HG02884 (cell line): ENCODE results near the gene CTDP1.

Experiments used
- ATAC-seq: cut with Tn5 transposase; IDR thresholded peaks from one replicate; pipeline ENCODE4 v1.9.1; 2021; ENCODE audit warnings: mild to moderate bottlenecking, moderate library complexity; ENCODE audit not compliant: unreplicated experiment

The CTDP1 gene

GRCh38 chr18:79790996-79791972 is 111.7 kb downstream of the CTDP1 start:
- ATAC-seq, result no peak

GRCh38 chr18:79792096-79792987 is 112.7 kb downstream of the CTDP1 start:
- ATAC-seq, result no peak

- no peak for ATAC-seq
Measured at GRCh38 chr18:79792988-79793355, 113.4 kb downstream of the CTDP1 start.

GRCh38 chr18:79794846-79795245 is 115.2 kb downstream of the CTDP1 start:
- ATAC-seq, result no peak

GRCh38 chr18:79795446-79795845 is 115.8 kb downstream of the CTDP1 start:
- no peak for ATAC-seq

GRCh38 chr18:79796016-79796415 is 116.4 kb downstream of the CTDP1 start:
- no peak for ATAC-seq

- ATAC-seq, result no peak
Measured at GRCh38 chr18:79796531-79797405, 117.2 kb downstream of the CTDP1 start.

- no peak for ATAC-seq
Measured at GRCh38 chr18:79797518-79798345, 118.1 kb downstream of the CTDP1 start, which contains the start of gene KCNG2. Gene KCNG2, plus strand, starts transcription at chr18:79797938. Its CDS starts 65,730 bp downstream, at chr18:79863668.

GRCh38 chr18:79798346-79798998 is 118.9 kb downstream of the CTDP1 start:
- ATAC-seq, result no peak

- no peak for ATAC-seq
Measured at GRCh38 chr18:79798999-79799370, 119.4 kb downstream of the CTDP1 start.

- ATAC-seq, result no peak
Measured at GRCh38 chr18:79799619-79800370, 120.2 kb downstream of the CTDP1 start.

GRCh38 chr18:79800371-79801180 is 121.0 kb downstream of the CTDP1 start:
- no peak for ATAC-seq

- no peak for ATAC-seq
Measured at GRCh38 chr18:79801217-79801616, 121.6 kb downstream of the CTDP1 start.

GRCh38 chr18:79801641-79802040 is 122.0 kb downstream of the CTDP1 start:
- ATAC-seq, result no peak

GRCh38 chr18:79802298-79802697 is 122.7 kb downstream of the CTDP1 start:
- no peak for ATAC-seq

GRCh38 chr18:79803611-79804051 is 124.0 kb downstream of the CTDP1 start:
- no peak for ATAC-seq
